Measurements from ENCODE around the gene PACS2. TPM values are rescaled to one million over a fixed set of nuclear protein-coding genes. Genes with fewer than 3 reads are reported as not detected.

The PACS2 gene
- total RNA-seq, 3 donors from 2014 or later (not counting 1 experiment from before 2014, with no cell fraction given): 58.4 to 76.5 (median 69.2) TPM

- Mint-ChIP-seq H3K27me3 (ENCODE audit: low read depth in 2 of 2) (no peaks in the 10 kb centered on the region), H3K9me3 (no peaks in the 10 kb centered on the region), H3K4me3 (peak overlapping the region; percentile 95), H3K27ac (peak overlapping the region in 1 of 2 donors; percentile 87), H3K4me1 (peaks cover 23 to 25% of the 10 kb centered on the region in 2 donors), H3K36me3 (no peaks in the 10 kb centered on the region)
- H3K4me3 ChIP-seq (ENCODE audit: low read length): no peak overlapping the region
- no peaks in the 10 kb centered on the region for H3K36me3 ChIP-seq (ENCODE audit: control insufficient read depth, insufficient read depth, low read length)
- intact Hi-C loops (cut with micrococcal nuclease): no loop called here
- DNase-seq (no peak), ATAC-seq (no peak)
- no peak overlapping the region for H3K27ac ChIP-seq (ENCODE audit: low read length)
- no peaks in the 10 kb centered on the region for H3K27me3 ChIP-seq (ENCODE audit: control insufficient read depth, insufficient read depth, low read length)
- TF ChIP-seq CTCF (IDR thresholded peaks at IDR 0.05): no peak
- 95% methylated on average over 10 of the region's 10 CpGs for WGBS (ENCODE audit: insufficient coverage)
- H3K9me3 ChIP-seq (ENCODE audit: control insufficient read depth, insufficient read depth, low read length): no peaks in the 10 kb centered on the region
- H3K4me1 ChIP-seq (ENCODE audit: control insufficient read depth, insufficient read depth, low read length): peaks cover 31% of the 10 kb centered on the region
These were observed 2.0 kb downstream of the PACS2 start for GRCh38 chr14:105316577-105316941.

- Histone ChIP-seq H3K27ac (ENCODE audit: low read length) (no peak overlapping the region), H3K36me3 (ENCODE audit: control insufficient read depth, insufficient read depth, low read length) (no peaks in the 10 kb centered on the region), H3K27me3 (ENCODE audit: control insufficient read depth, insufficient read depth, low read length) (no peaks in the 10 kb centered on the region), H3K9me3 (ENCODE audit: control insufficient read depth, insufficient read depth, low read length) (no peaks in the 10 kb centered on the region), H3K4me1 (ENCODE audit: control insufficient read depth, insufficient read depth, low read length) (peaks cover 31% of the 10 kb centered on the region), H3K4me3 (ENCODE audit: low read length) (no peak overlapping the region)
- peak overlapping the region; percentile 95 for H3K4me3 Mint-ChIP-seq
- H3K27me3 Mint-ChIP-seq (ENCODE audit: low read depth in 2 of 2): no peaks in the 10 kb centered on the region
- no peaks in the 10 kb centered on the region for H3K9me3 Mint-ChIP-seq
- no peak overlapping the region for H3K27ac Mint-ChIP-seq
- peaks cover 23 to 25% of the 10 kb centered on the region in 2 donors for H3K4me1 Mint-ChIP-seq
- 74% methylated on average over 18 of the region's 18 CpGs for WGBS (ENCODE audit: insufficient coverage)
- DNase-seq (no peak), ATAC-seq (no peak)
- intact Hi-C loops (cut with micrococcal nuclease): no loop called here
- H3K36me3 Mint-ChIP-seq: no peaks in the 10 kb centered on the region
- TF ChIP-seq CTCF (IDR thresholded peaks at IDR 0.05): no peak
These were observed 2.5 kb downstream of the PACS2 start for GRCh38 chr14:105316968-105317510.

- Histone ChIP-seq H3K9me3 (ENCODE audit: control insufficient read depth, insufficient read depth, low read length) (no peaks in the 10 kb centered on the region), H3K4me1 (ENCODE audit: control insufficient read depth, insufficient read depth, low read length) (peaks cover 31% of the 10 kb centered on the region), H3K27me3 (ENCODE audit: control insufficient read depth, insufficient read depth, low read length) (no peaks in the 10 kb centered on the region), H3K36me3 (ENCODE audit: control insufficient read depth, insufficient read depth, low read length) (no peaks in the 10 kb centered on the region), H3K4me3 (ENCODE audit: low read length) (no peak overlapping the region), H3K27ac (ENCODE audit: low read length) (no peak overlapping the region)
- Mint-ChIP-seq H3K4me3 (peak overlapping the region; percentile 40), H3K36me3 (no peaks in the 10 kb centered on the region), H3K9me3 (no peaks in the 10 kb centered on the region), H3K27ac (no peak overlapping the region), H3K4me1 (peaks cover 25% of the 10 kb centered on the region in 2 donors), H3K27me3 (ENCODE audit: low read depth in 2 of 2) (no peaks in the 10 kb centered on the region)
- intact Hi-C loops (cut with micrococcal nuclease): no loop called here
- no peak for TF ChIP-seq CTCF (IDR thresholded peaks at IDR 0.05)
- DNase-seq (no peak), ATAC-seq (no peak)
- 77% methylated on average over 11 of the region's 11 CpGs for WGBS (ENCODE audit: insufficient coverage)
These were observed 3.0 kb downstream of the PACS2 start for GRCh38 chr14:105317546-105317945.
